ENCODE measurements around the gene MRPL23.

DNA sequence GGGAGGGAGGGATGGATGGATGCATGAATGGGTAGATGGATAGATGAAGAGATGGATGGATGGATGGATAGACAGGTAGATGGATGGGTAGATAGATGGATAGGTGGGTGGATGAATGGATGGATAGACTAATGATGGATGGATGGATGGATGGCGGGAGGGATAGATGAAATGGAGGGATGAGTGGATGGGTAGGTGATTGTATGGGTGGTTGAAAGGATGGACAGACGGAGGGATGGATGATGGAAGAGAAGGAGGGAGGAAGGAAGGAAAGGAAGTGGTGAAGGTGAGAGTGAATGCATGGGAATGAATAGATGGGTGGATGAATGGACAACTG lies 31.4 kb upstream of the MRPL23 start:
- TF ChIP-seq POLR2A (IDR thresholded peaks at IDR 0.05; ENCODE audit: low read length) (no peak), GATA1 (IDR thresholded peaks at IDR 0.05; ENCODE audit: low read depth, low read length) (no peak)

Data from erythroblast (primary cell).